GM19099 (cell line): ENCODE data around the gene RGPD3.
"Not testable (repeated sequence)": the region's sequence is repeated elsewhere in the genome, so short reads cannot be mapped to it uniquely, and the experiment has no call there.

Experiments used
- POLR2A ChIP-seq: IDR thresholded peaks from 3 replicates; pipeline ENCODE4 v1.6.1; 2011; ENCODE audit warnings: low read depth; ENCODE audit not compliant: insufficient read length; ENCODE audit errors: extremely low read depth

The RGPD3 gene

DNA sequence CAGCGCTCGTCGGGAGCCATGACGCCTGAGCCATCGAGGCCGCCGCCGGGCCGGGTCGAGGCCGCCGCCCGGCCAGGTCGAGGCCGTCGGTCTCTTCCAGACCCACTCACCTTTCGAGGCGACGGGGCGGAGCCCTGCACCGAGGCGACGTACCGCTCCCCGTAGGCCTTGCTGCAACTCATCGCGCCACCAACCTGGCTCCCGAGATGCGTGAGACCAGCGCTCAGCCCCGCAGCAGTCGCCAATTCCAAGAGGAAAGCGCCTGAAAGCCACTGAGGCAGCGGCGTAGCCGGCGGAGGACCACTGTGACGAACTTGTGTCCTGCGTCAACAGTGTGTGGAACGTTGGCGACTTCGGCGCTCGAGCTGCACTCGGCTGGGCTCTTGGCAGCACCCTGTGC, at the start of gene RGPD3:
RGPD3 (minus strand) TSS at position 307 of the 400 bp plus-strand sequence; CDS start at position 182, 125 bp downstream.
- TF ChIP-seq POLR2A = not testable (repeated sequence)

- no peak for TF ChIP-seq POLR2A
These were observed 49.1 kb upstream of the RGPD3 start for GRCh38 chr2:106517329-106517728.

DNA sequence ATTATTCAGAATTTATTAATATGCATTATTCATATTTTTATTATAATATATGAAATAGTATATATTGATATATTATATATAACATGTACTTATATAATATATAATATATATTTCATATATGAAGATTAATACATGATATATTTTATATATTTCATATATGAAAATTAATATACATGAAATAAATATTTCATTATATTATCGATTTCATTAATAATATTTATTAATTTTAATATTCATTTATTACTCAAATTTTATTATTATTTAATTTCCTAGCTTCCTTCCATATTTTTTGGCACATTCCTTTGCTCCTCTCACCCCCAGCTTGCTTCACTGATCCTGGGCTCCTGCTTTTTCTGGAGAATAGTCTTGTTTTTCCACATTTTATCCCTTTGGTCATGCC, 48.7 kb upstream of the RGPD3 start:
- no peak for TF ChIP-seq POLR2A

DNA sequence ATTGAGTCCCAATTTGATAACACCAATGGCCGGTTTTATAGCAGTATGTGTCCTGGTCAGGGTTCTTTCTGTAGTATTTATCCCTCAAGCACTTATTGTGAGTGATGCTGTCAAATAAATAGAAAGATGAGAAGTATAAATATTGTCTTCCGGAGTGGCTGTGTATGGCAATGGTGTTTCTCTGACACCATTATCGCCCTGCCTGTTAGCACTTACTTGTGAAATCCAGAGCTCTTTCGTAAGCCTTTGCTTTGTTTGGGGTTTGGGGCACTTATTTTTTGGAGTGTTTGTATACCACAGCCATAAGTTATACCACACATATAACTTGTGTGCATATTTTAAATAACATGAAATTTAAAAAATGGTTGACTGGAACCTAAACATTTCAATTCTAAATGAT, 48.2 kb upstream of the RGPD3 start:
- TF ChIP-seq POLR2A = no peak

DNA sequence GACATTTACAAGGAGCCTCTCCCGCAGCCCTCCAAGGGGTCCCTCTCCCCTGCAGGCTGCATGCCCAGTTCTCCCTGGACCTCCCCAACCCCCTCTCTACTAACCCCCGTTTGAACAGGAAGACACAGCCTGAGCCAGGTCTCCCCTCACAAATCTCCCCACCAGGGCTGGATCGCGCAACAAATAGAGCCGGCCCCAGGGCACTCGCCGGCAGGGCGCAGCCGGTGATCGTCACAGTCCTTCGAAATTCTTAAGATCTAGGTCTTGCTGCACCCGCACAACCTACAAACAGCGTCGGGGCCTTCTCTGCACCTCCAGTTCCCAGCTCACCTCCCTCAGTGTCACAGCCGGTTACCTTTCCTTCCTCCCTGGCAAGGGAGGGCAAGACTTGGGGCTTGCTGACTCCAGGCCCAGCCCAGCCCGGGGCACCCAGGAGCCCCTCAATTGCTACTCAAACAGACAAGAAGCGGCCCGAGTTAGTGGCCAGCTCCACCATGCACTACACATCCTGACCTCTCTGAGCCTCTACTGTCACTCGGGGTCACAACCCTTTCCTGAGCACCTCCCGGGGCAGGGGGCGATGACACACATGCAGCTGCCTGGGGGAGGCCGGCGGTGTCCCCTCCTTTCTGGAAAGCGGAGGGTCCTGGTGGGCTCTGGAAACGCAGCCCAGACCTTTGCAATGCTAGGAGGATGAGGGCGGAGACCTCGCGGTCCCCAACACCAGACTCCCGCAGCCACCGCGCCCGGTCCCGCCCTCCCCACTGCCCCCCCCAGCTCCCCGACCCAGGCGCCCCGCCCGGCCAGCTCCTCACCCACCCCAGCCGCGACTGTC, 18.6 kb upstream of the RGPD3 start, which contains the start of gene CD8B2:
CD8B2 (plus strand) TSS at position 814 of the 835 bp plus-strand sequence. CDS start 63 bp downstream, outside the sequence.
- TF ChIP-seq POLR2A = not testable (repeated sequence)

DNA sequence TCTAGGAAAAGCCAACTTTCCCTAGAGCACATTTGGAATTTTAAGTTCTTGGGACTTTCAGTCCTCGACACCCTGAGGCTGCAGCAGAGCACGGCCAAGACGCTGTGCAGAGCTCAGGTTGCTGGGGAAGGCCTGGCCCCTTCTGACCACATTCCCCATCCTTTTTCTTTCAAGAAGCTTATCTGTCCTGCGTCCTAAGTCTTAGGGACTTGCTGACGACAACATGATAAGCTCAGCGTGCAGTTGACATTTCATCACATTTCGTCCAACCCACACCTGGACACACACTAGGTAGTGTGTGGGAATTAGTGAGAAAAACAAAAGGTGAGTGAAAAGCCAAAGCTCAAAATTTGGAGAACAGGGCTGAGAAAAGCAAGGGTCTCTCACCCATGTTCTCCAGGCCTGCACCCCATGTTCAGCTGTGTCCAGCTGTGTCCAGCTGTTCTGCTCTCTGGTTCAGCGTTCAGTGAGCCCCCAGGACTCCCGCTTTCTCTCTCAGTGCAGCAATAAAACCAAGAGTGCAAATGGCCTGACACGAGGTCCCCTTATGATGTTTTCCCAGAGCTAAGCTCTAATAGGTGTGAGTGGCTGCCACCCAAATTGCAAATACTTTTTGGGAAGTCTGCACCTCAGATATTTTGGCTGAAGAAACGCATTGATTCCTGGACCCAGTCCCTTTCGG, 101.9 kb downstream of the RGPD3 start:
- no peak for TF ChIP-seq POLR2A

- TF ChIP-seq POLR2A = no peak
These were observed 104.4 kb downstream of the RGPD3 start for GRCh38 chr2:106363791-106364190.

GRCh38 chr2:106362789-106363188, 105.4 kb downstream of the RGPD3 start:
- TF ChIP-seq POLR2A = no peak

GRCh38 chr2:106359512-106359911, 108.7 kb downstream of the RGPD3 start:
- no peak for TF ChIP-seq POLR2A

GRCh38 chr2:106358521-106358920, 109.7 kb downstream of the RGPD3 start:
- no peak for TF ChIP-seq POLR2A

GRCh38 chr2:106358081-106358480, 110.1 kb downstream of the RGPD3 start:
- TF ChIP-seq POLR2A = no peak

- TF ChIP-seq POLR2A = no peak
These were observed 111.9 kb downstream of the RGPD3 start for GRCh38 chr2:106356291-106356690.

DNA sequence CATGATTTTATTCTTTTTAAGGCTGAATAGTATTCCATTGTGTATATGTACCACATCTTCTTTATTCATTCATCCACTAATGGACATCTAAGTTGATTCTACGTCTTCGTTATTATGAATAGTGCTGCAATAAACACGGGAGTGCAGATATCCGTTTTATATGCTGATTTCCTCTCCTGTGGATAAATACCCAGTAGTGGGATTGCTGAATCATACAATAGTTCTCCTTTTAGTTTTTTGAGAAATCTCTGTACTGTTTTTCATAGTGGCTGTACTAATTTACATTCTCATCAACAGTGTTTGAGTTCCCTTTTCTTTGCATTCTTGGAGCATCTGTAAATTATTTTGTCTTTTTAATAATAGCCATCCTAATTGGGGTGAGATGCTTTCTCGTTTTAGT, 114.5 kb downstream of the RGPD3 start:
- no peak for TF ChIP-seq POLR2A

GRCh38 chr2:106350980-106351379, 117.2 kb downstream of the RGPD3 start:
- TF ChIP-seq POLR2A = no peak

- TF ChIP-seq POLR2A = no peak
These were observed 123.9 kb downstream of the RGPD3 start for GRCh38 chr2:106344302-106344701.

- no peak for TF ChIP-seq POLR2A
These were observed 124.9 kb downstream of the RGPD3 start for GRCh38 chr2:106343274-106343673.
